OCI-LY7 (cell line): Measurements from ENCODE around the gene VAMP8. TPM values are rescaled to one million over a fixed set of nuclear protein-coding genes. Genes with fewer than 3 reads are reported as not detected.

Experiments
- BruUV-seq: library from RNA; stranded (reverse); fragments of 400-500 nt; replicated peaks from 2 replicates; lab custom pipeline; 2021; lab: Mats Ljungman, UMichigan
- CTCF ChIA-PET: fragments of 300-600 bp; sonication (Branson Sonifier 250); formaldehyde crosslinking; loops from one replicate; lab custom pipeline; 2022; ENCODE audit warnings: antibody characterized with exemption; ENCODE audit not compliant: unreplicated experiment; lab: Charles Lee
- POLR2A ChIA-PET: fragments of 300-600 bp; sonication (Branson Sonifier 250); formaldehyde crosslinking; loops from one replicate; lab custom pipeline; 2022; ENCODE audit warnings: antibody characterized with exemption; lab: Charles Lee
- DNase-seq: peaks from one replicate; pipeline ENCODE4 v3.0.0-alpha.2; 2015; ENCODE audit warnings: low spot score
- H2AFZ ChIP-seq: fragments of 200-600 bp; sonication (generic), shearing (Covaris generic); 2 replicates; pipeline ENCODE4 v1.6.1; 2014; ENCODE audit warnings: mild to moderate bottlenecking, antibody characterized with exemption, low read length, moderate library complexity
- H3K27ac ChIP-seq: fragments of 200-600 bp; sonication (generic); 2 replicates; pipeline ENCODE4 v1.5.1; 2014; ENCODE audit warnings: mixed run types, low read depth, mild to moderate bottlenecking, moderate library complexity, low read length, inconsistent platforms; ENCODE audit not compliant: poor library complexity, severe bottlenecking
- H3K36me3 ChIP-seq: fragments of 200-600 bp; sonication (generic); 2 replicates; pipeline ENCODE4 v1.6.1; 2014; ENCODE audit warnings: mild to moderate bottlenecking, antibody characterized with exemption, low read length, moderate library complexity, mixed read lengths; ENCODE audit not compliant: insufficient read depth
- H3K4me1 ChIP-seq: fragments of 200-600 bp; sonication (generic); 2 replicates; pipeline ENCODE4 v1.5.1; 2014; ENCODE audit warnings: mild to moderate bottlenecking, low read length; ENCODE audit not compliant: insufficient read depth, poor library complexity, severe bottlenecking
- H3K4me2 ChIP-seq: fragments of 200-600 bp; sonication (generic); 2 replicates; pipeline ENCODE4 v1.6.1; 2014; ENCODE audit warnings: mild to moderate bottlenecking, low read length
- H3K4me3 ChIP-seq: fragments of 200-600 bp; sonication (generic); 2 replicates; pipeline ENCODE4 v1.5.1; 2014; ENCODE audit warnings: mild to moderate bottlenecking, low read depth, low read length; ENCODE audit not compliant: poor library complexity, severe bottlenecking
- H3K79me2 ChIP-seq: fragments of 200-600 bp; sonication (generic); 2 replicates; pipeline ENCODE4 v1.6.1; 2016; ENCODE audit warnings: low read depth, mild to moderate bottlenecking, low read length, moderate library complexity, mixed read lengths; ENCODE audit not compliant: insufficient read depth
- H3K9me2 ChIP-seq: fragments of 200-600 bp; sonication (generic); 2 replicates; pipeline ENCODE4 v1.6.1; 2016; ENCODE audit warnings: mild to moderate bottlenecking, low read length, mixed read lengths; ENCODE audit not compliant: insufficient read depth
- H3K9me3 ChIP-seq: fragments of 200-600 bp; sonication (generic); 2 replicates; pipeline ENCODE4 v1.6.1; 2014; ENCODE audit warnings: mild to moderate bottlenecking, mixed run types, low read length, mixed read lengths
- H4K20me1 ChIP-seq: fragments of 200-600 bp; sonication (generic); 2 replicates; pipeline ENCODE4 v1.6.1; 2014; ENCODE audit warnings: mild to moderate bottlenecking, antibody characterized with exemption, low read length, moderate library complexity, mixed read lengths; ENCODE audit not compliant: insufficient read depth
- CTCF ChIP-seq: fragments of 200-600 bp; sonication (generic); conservative IDR thresholded peaks from 2 replicates; pipeline ENCODE4 v1.5.1; 2014; ENCODE audit warnings: mild to moderate bottlenecking, antibody characterized with exemption, low read length, moderate library complexity, mixed read lengths
- EZH2phosphoT487 ChIP-seq: fragments of 200-600 bp; sonication (generic); IDR thresholded peaks from 2 replicates; pipeline ENCODE4 v1.6.1; 2018; ENCODE audit warnings: low read depth, borderline replicate concordance, mild to moderate bottlenecking, mixed run types, antibody characterized with exemption, low read length, moderate library complexity, mixed read lengths
- intact Hi-C: fragments of 100-400 bp; cut with micrococcal nuclease; formaldehyde crosslinking; loops from one replicate; pipeline ENCODE4 v1.10.0; 2022; ENCODE audit not compliant: unreplicated experiment
- total RNA-seq, 2 experiments: library from RNA; depleted of rRNA in 1 of 2; stranded (reverse); fragments of >200 nt in 1 of 2; shearing (Covaris generic) in 1 of 2; gene quantifications; 2 replicates each; pipeline ENCODE4 v1.2.3, GENCODE V29; 2014 to 2022

Gene VAMP8
- total RNA-seq, 2 experiments from 2014 or later: 112 to 152 TPM

GRCh38 chr2:85621338-85621737, 44.0 kb downstream of the VAMP8 start:
- H3K4me2 ChIP-seq: no peak overlapping the region
- POLR2A ChIA-PET: interaction anchor here (0.6 to 1.2 kb wide), 2 partner anchors 12 to 17 kb away, joined by 3 to 5 read pairs; no protein-coding TSS in a partner anchor
- intact Hi-C loops: no loop called here

GRCh38 chr2:85623991-85624390, 46.6 kb downstream of the VAMP8 start:
- TF ChIP-seq CTCF (no peak), EZH2phosphoT487 (no peak)
- H3K9me3 ChIP-seq: no peaks in the 10 kb centered on the region
- no TSS peak for BruUV-seq
- no peak overlapping the region for H3K27ac ChIP-seq
- no peak overlapping the region for H2AFZ ChIP-seq
- no peak for DNase-seq
- H3K36me3 ChIP-seq: peaks cover 96% of the 10 kb centered on the region
- ChIA-PET POLR2A (no interaction called here), CTCF (no interaction called here)
- no peaks in the 10 kb centered on the region for H3K4me1 ChIP-seq
- H4K20me1 ChIP-seq: 0 out of 2 replicates have a peak, but pooled peaks cover 9% of the 10 kb centered on the region
- no peak overlapping the region for H3K4me3 ChIP-seq
- intact Hi-C loops: no loop called here
- H3K9me2 ChIP-seq: no peaks in the 10 kb centered on the region
- H3K4me2 ChIP-seq: no peak overlapping the region
- peaks cover 23% of the 10 kb centered on the region for H3K79me2 ChIP-seq

More at GRCh38 chr2:85621338-85621737, 44.0 kb downstream of the VAMP8 start:
- Histone ChIP-seq H3K79me2 (peaks cover 49% of the 10 kb centered on the region), H3K9me3 (no peaks in the 10 kb centered on the region), H4K20me1 (peaks cover 15% of the 10 kb centered on the region; the same call in 1 of the 2 replicates), H3K4me1 (peaks cover 11% of the 10 kb centered on the region), H3K4me3 (no peak overlapping the region), H3K27ac (no peak overlapping the region), H2AFZ (no peak overlapping the region), H3K9me2 (no peaks in the 10 kb centered on the region), H3K36me3 (peaks cover 88% of the 10 kb centered on the region)
- no peak for DNase-seq
- CTCF ChIA-PET: no interaction called here
- TF ChIP-seq CTCF (no peak), EZH2phosphoT487 (no peak)
- no TSS peak for BruUV-seq

GRCh38 chr2:85628658-85629057, 51.3 kb downstream of the VAMP8 start:
- TF ChIP-seq CTCF (no peak), EZH2phosphoT487 (no peak)
- H3K4me3 ChIP-seq: no peak overlapping the region
- BruUV-seq: TSS peak; percentile 38
- no peak overlapping the region for H3K4me2 ChIP-seq
- no peaks in the 10 kb centered on the region for H4K20me1 ChIP-seq
- no peak for DNase-seq
- H3K9me2 ChIP-seq: no peaks in the 10 kb centered on the region
- intact Hi-C loops: no loop called here
- H3K79me2 ChIP-seq: no peaks in the 10 kb centered on the region
- POLR2A ChIA-PET: no interaction called here
- H3K4me1 ChIP-seq: no peaks in the 10 kb centered on the region
- CTCF ChIA-PET: no interaction called here
- no peak overlapping the region for H3K27ac ChIP-seq
- no peaks in the 10 kb centered on the region for H3K9me3 ChIP-seq
- H3K36me3 ChIP-seq: peaks cover 99% of the 10 kb centered on the region
- no peak overlapping the region for H2AFZ ChIP-seq
